Activated CD4-positive, alpha-beta memory T cell treated with anti-CD3 and anti-CD28 coated beads for 36 hours (primary cell): ENCODE data around the gene SP9. TPM values are rescaled to one million over a fixed set of nuclear protein-coding genes. Genes with fewer than 3 reads are reported as not detected.

ENCODE experiments used
- CTCF ChIA-PET: fragments of 350-600 bp; sonication (Branson Sonifier 250); formaldehyde crosslinking; loops from one replicate; lab custom pipeline; 2021; ENCODE audit warnings: antibody characterized with exemption, inconsistent platforms; lab: Charles Lee
- POLR2A ChIA-PET: fragments of 350-600 bp; sonication (Branson Sonifier 250); formaldehyde crosslinking; loops from one replicate; lab custom pipeline; 2021; ENCODE audit warnings: antibody characterized with exemption; lab: Charles Lee
- DNase-seq: peaks from one replicate; pipeline ENCODE4 v3.0.0-alpha.2; 2020
- H3K27ac Mint-ChIP-seq: one replicate; pipeline ENCODE4 v1.8.0; 2021; ENCODE audit warnings: mixed read lengths
- H3K27me3 Mint-ChIP-seq: one replicate; pipeline ENCODE4 v1.8.0; 2021; ENCODE audit warnings: mixed read lengths
- H3K36me3 Mint-ChIP-seq: one replicate; pipeline ENCODE4 v1.8.0; 2021; ENCODE audit warnings: mixed read lengths
- H3K4me1 Mint-ChIP-seq: one replicate; pipeline ENCODE4 v1.8.0; 2021; ENCODE audit warnings: low read depth, mixed read lengths
- H3K4me3 Mint-ChIP-seq: one replicate; pipeline ENCODE4 v1.8.0; 2021; ENCODE audit warnings: mild to moderate bottlenecking, mixed read lengths
- H3K9me3 Mint-ChIP-seq: one replicate; pipeline ENCODE4 v1.8.0; 2021; ENCODE audit warnings: mixed read lengths
- intact Hi-C: fragments of 100-400 bp; cut with micrococcal nuclease; formaldehyde crosslinking; loops from one replicate; pipeline ENCODE4 v1.15.1; 2023
- total RNA-seq, 2 experiments: library from RNA; stranded (reverse); gene quantifications; one replicate each; pipeline ENCODE4 v1.2.3, GENCODE V29; 2021

The SP9 gene
- total RNA-seq: not detected

DNA sequence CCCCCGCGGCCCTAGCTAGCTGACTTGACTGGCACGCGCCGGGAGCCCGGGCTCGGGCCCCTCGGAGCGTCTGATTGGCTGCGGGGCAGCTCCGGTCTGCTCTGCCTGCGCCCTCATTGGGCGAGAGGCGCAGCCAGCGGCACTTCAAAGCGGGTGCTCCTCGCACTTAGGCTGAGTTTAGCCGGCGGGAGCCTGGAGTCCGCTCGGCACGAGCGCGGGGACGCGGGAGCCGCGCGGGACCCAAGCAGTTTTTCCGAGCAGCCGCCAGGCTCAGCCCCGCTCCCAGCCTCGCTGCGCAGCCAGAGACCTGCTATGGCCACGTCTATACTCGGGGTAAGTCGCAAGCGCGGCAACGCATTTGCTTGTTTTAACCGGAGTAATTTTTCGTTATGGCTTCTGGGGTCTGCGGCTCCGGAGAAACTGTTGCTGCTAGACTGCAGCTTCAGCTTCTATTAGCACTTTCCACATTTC lies at the start of gene SP9:
TSS of gene SP9 (plus strand) at position 174 of the 471 bp plus-strand sequence. CDS start at position 313, 139 bp downstream.
- Mint-ChIP-seq H3K27ac (peak within 1 kb of the TSS; percentile 73), H3K36me3 (no peaks in the 10 kb centered on the region), H3K4me3 (peak within 1 kb of the TSS; percentile 46), H3K9me3 (no peaks in the 10 kb centered on the region), H3K4me1 (peaks cover 40% of the 10 kb centered on the region), H3K27me3 (peaks cover 74% of the 10 kb centered on the region)
- intact Hi-C loops: loop anchor here (2.0 to 10.0 kb wide), 2 partner anchors 370 to 1800 kb away; partner anchors contain the start of gene SP3
- POLR2A ChIA-PET: interaction anchor here (1.1 kb wide), 1 partner anchor 555 kb away, joined by 3 read pairs; no protein-coding TSS in a partner anchor
- CTCF ChIA-PET: interaction anchor here (1.0 to 1.6 kb wide), 2 partner anchors 932 to 934 kb away, joined by 4 read pairs; no protein-coding TSS in a partner anchor
- peak; percentile 42 for DNase-seq

DNA sequence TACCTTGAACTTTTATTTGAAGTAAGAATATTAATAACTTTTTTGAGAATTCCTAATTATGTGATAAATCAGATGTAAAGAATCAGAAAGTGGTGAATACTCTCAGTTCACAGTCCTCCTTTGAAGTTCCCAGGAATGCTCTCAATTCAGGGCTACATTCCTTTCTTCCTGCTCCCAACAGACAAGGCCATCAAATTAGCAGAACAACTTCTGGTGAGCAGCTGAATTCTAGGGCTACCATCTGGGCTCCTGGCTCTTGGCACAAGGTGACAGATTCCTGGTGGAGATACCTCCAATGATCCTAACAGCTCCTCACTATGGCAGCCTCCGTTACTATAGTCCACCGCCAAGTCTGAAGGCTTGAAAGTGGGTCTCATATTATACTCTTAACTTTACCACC lies 48.6 kb upstream of the SP9 start:
- CTCF ChIA-PET: no interaction called here
- intact Hi-C loops: no loop called here
- DNase-seq: no peak
- H3K36me3 Mint-ChIP-seq: no peaks in the 10 kb centered on the region
- H3K27me3 Mint-ChIP-seq: peaks cover 29% of the 10 kb centered on the region
- H3K4me3 Mint-ChIP-seq: no peak overlapping the region
- H3K9me3 Mint-ChIP-seq: peaks cover under 1% of the 10 kb centered on the region
- no peaks in the 10 kb centered on the region for H3K4me1 Mint-ChIP-seq
- POLR2A ChIA-PET: no interaction called here
- H3K27ac Mint-ChIP-seq: no peak overlapping the region

DNA sequence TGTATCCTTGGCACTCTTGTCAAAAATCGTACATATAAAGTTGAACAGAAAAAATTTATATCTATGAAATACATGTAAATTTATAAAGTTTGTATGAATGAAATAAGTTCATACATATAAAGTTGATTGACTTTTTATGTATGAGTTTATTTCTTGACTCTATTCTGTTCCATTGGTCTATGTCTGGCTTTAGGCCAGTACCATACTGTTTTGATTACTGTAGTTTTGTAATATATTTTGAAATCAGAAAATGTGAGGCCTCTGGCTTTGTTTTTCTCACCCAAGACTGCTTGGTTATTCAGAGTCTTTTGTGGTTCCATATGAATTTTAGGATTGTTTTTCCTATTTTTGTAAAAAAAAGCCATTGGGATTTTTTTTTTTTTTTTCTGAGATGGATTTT lies 41.8 kb upstream of the SP9 start:
- no peaks in the 10 kb centered on the region for H3K36me3 Mint-ChIP-seq
- H3K4me3 Mint-ChIP-seq: no peak overlapping the region
- no peak overlapping the region for H3K27ac Mint-ChIP-seq
- H3K4me1 Mint-ChIP-seq: no peaks in the 10 kb centered on the region
- intact Hi-C loops: no loop called here
- H3K27me3 Mint-ChIP-seq: peaks cover 5% of the 10 kb centered on the region
- ChIA-PET POLR2A (no interaction called here), CTCF (interaction anchor here (0.7 kb wide), 1 partner anchor 48 kb away, joined by 3 read pairs; no protein-coding TSS in a partner anchor)
- DNase-seq: no peak
- peaks cover 8% of the 10 kb centered on the region for H3K9me3 Mint-ChIP-seq

DNA sequence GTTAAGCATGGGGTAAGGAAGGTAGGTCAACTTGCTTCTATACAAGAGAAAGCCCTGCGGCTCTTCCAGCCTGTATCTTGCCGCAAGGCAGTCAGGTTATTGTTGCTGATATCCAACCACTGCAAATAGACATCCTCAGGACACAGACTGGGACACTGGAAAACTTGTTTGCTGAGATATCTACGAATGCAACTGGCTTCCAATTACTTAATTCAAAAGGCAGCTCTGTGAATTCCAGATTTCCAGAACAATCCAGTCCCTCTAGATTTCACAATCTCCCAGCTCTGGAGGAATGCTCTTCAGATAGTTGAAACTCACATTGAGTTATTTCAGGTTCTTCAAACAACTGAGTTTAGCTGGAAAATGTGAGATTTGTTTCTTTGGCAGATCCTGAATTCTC lies 34.6 kb upstream of the SP9 start:
- ChIA-PET POLR2A (no interaction called here), CTCF (no interaction called here)
- no peaks in the 10 kb centered on the region for H3K36me3 Mint-ChIP-seq
- H3K4me3 Mint-ChIP-seq: no peak overlapping the region
- H3K27me3 Mint-ChIP-seq: peaks cover 2% of the 10 kb centered on the region
- H3K27ac Mint-ChIP-seq: no peak overlapping the region
- intact Hi-C loops: no loop called here
- no peaks in the 10 kb centered on the region for H3K4me1 Mint-ChIP-seq
- no peaks in the 10 kb centered on the region for H3K9me3 Mint-ChIP-seq
- no peak for DNase-seq

DNA sequence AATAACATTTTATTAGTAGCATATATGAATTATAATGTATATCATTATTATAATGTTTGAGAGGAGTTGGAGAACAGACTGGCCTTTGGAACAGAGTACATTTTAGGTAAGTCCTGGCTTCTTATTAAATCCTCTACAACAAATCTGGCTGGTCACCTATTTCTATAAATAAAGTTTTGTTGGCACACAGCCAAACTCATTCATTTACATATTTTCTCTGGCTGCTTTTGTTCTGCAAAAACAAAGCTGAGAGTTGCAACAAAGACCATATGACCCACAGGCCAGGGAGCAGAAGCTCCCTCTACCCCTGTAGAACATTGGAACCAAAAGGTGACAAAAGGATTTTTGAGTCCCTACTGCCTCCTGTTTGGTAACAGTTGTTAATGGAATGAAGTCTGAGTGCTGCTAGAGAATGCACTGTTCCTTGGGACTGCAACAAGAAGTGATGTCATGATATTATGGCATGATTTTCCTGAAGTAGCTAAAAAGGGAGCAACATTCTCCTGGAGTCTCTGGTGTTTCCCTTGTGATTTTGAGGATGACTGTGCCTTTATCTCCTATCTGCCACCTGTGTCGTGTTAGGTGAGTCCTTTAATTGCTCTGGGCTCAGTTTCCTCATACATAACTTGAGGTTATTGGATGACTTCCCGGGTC lies 22.0 kb upstream of the SP9 start:
- intact Hi-C loops: no loop called here
- Mint-ChIP-seq H3K27me3 (peaks cover 33% of the 10 kb centered on the region), H3K4me1 (no peaks in the 10 kb centered on the region), H3K4me3 (no peak overlapping the region), H3K27ac (no peak overlapping the region), H3K36me3 (no peaks in the 10 kb centered on the region), H3K9me3 (no peaks in the 10 kb centered on the region)
- ChIA-PET POLR2A (no interaction called here), CTCF (no interaction called here)
- no peak for DNase-seq

DNA sequence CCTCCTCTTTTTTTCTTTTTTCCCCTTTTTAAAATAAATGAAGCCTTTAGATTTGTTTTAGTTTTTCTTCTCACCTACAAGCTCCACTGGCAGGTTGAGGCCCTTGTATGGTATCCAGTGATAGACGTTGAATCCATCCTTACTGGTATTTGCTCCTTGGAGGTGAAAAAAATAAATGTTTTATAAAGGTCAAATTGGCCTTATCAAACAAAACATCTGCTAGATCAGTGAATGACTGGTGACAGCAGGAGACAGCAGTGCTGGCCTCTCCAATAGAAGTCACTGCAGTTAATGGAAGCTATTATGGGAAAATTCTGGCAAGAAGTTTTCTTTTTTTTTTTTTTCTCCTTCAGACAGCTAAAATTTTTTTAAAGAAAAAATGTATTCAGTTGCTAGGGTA lies 12.6 kb upstream of the SP9 start:
- Mint-ChIP-seq H3K36me3 (no peaks in the 10 kb centered on the region), H3K27me3 (peaks cover 41% of the 10 kb centered on the region), H3K4me1 (peaks cover 9% of the 10 kb centered on the region), H3K9me3 (no peaks in the 10 kb centered on the region), H3K27ac (no peak overlapping the region), H3K4me3 (no peak overlapping the region)
- ChIA-PET POLR2A (no interaction called here), CTCF (no interaction called here)
- no peak for DNase-seq
- intact Hi-C loops: no loop called here

DNA sequence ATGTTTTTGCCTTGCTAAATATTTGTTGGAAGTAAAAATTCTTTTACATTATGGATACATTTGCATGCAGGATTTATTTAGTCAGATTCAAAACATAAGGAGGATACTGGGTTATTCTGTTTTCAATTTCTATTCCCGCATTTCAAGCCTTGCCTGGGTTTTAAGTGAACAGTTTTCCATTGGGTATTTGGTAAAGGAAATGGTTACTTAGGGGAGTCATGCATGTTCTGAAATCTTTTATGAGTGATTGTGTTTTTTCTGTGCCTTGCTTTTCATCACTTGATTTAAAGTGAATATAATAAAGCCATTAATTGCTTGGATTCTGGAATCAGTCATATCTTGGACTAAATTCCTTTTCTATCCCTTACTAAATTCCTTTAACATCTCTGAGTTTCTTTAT lies 12.0 kb upstream of the SP9 start:
- Mint-ChIP-seq H3K4me1 (peaks cover 15% of the 10 kb centered on the region), H3K36me3 (no peaks in the 10 kb centered on the region), H3K4me3 (no peak overlapping the region), H3K27ac (no peak overlapping the region), H3K9me3 (no peaks in the 10 kb centered on the region), H3K27me3 (peaks cover 45% of the 10 kb centered on the region)
- ChIA-PET CTCF (no interaction called here), POLR2A (no interaction called here)
- intact Hi-C loops: no loop called here
- no peak for DNase-seq

DNA sequence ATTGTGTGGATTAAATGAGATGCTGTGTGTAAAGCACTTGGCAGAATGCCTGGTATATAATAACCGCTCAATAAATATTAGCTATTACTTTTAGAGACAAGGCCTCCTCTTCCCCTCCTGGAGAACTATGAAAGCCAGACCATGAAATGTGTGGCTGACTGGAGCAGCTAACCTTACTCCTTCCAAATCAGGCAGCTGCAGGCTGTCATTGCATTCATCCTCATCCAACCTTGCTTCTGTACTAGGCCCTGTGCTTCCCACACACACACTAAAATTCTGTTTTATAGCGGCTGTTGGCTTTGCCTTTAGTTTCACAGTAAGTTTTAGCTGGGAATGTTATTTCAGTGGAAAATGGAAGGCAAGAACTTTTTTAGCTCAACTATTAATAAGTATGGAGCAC lies 10.2 kb upstream of the SP9 start:
- no peak for DNase-seq
- Mint-ChIP-seq H3K27ac (no peak overlapping the region), H3K4me1 (peaks cover 25% of the 10 kb centered on the region), H3K4me3 (no peak overlapping the region), H3K27me3 (peaks cover 61% of the 10 kb centered on the region), H3K9me3 (no peaks in the 10 kb centered on the region), H3K36me3 (no peaks in the 10 kb centered on the region)
- CTCF ChIA-PET: interaction anchor here (0.7 to 3.7 kb wide), 5 partner anchors 12 to 440 kb away, joined by 3 to 13 read pairs (median 3); no protein-coding TSS in a partner anchor
- intact Hi-C loops: no loop called here
- POLR2A ChIA-PET: no interaction called here

DNA sequence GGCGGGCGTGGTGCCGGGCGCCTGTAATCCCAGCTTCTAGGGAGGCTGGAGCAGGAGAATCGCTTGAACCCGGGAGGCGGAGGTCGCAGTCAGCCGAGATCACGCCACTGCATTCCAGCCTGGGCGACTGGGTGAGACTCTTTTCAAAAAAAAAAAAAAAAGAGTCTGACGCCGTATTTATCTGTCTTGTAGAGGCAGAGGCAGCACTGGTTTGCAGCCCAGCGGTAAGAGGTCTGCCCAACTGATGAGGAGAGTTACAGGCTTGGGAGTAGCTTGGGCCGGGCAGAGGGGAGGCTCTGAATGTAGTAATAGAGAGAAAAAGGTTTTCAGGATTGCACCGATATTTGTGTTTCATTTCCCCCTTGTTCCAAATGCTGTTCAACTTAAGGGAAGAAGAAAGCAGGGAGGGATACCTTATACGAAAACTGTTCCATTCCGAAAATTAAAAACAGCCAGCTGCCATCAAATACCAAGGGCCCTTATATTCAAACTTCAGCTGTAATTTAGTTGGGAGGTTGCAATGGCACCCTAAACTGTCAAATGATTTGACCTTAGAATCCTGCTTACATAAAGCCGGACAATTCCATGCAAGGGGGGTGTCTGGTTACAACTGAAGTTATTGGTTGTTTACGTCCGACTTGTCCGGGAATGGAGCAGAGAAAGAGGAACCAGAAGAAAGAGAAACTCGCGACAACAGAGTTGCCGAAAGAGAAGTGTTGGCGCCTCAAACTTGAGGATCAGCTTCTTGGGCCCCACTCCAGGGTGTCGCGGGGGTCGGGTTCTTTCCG lies 9.2 kb upstream of the SP9 start:
- no peak overlapping the region for H3K27ac Mint-ChIP-seq
- no peaks in the 10 kb centered on the region for H3K36me3 Mint-ChIP-seq
- POLR2A ChIA-PET: interaction anchor here (0.6 to 1.6 kb wide), 2 partner anchors 11 to 881 kb away, joined by 3 to 7 read pairs; no protein-coding TSS in a partner anchor
- intact Hi-C loops: no loop called here
- H3K4me1 Mint-ChIP-seq: peaks cover 25% of the 10 kb centered on the region
- no peak for DNase-seq
- CTCF ChIA-PET: interaction anchor here (0.7 to 3.7 kb wide), 7 partner anchors 11 to 441 kb away, joined by 3 to 13 read pairs (median 4); no protein-coding TSS in a partner anchor
- no peaks in the 10 kb centered on the region for H3K9me3 Mint-ChIP-seq
- H3K4me3 Mint-ChIP-seq: peak overlapping the region; percentile 51
- H3K27me3 Mint-ChIP-seq: peaks cover 71% of the 10 kb centered on the region

DNA sequence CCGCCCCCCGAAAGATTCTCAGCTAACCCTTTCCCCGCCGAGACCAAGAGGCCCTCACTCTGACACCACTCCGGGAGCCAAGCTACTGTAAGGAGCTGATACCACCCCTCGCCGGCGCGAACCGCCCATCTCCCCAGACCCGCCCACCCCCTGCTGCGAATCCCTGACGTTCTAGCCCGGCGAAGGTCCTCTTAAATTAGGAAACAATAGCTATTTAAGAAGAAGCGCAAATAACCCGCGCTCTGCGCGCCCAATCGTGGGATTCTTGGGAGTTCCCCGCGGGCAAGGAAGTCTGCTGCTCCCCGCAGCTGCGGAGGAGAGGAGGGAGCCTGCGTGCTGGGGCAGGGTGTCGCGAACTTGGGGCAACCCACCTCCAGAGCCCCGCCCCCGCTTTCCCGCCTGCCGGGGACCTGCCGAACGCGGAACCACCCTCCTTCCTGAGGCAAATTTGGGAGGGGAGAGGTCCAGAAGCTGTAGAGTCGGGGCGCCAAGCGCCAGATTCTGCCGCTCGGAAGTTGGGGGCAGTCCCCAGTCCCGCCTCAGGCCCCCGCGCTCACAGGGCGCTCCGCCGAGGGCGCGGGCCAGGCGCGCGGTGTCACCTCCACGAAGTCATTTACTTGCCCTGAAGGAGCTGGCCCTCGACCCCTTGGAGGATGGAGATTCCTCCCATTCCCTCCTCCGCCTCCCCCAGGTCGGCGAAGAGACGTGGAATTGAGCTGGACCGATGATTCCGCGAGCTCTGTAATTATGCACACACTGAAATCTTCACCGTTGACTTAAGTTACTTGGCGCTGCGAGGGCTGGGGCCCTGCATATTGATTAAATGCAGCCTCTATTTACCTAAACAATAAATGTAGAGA lies 8.4 kb upstream of the SP9 start:
- Mint-ChIP-seq H3K36me3 (no peaks in the 10 kb centered on the region), H3K9me3 (no peaks in the 10 kb centered on the region), H3K27me3 (peaks cover 73% of the 10 kb centered on the region), H3K4me3 (peak overlapping the region; percentile 51), H3K27ac (peak overlapping the region; percentile 10), H3K4me1 (peaks cover 25% of the 10 kb centered on the region)
- intact Hi-C loops: no loop called here
- CTCF ChIA-PET: interaction anchor here (0.7 to 3.7 kb wide), 4 partner anchors 10 to 18 kb away, joined by 3 to 13 read pairs (median 8); no protein-coding TSS in a partner anchor
- peak; percentile 43 for DNase-seq
- POLR2A ChIA-PET: interaction anchor here (1.6 kb wide), 1 partner anchor 10 kb away, joined by 7 read pairs; no protein-coding TSS in a partner anchor

DNA sequence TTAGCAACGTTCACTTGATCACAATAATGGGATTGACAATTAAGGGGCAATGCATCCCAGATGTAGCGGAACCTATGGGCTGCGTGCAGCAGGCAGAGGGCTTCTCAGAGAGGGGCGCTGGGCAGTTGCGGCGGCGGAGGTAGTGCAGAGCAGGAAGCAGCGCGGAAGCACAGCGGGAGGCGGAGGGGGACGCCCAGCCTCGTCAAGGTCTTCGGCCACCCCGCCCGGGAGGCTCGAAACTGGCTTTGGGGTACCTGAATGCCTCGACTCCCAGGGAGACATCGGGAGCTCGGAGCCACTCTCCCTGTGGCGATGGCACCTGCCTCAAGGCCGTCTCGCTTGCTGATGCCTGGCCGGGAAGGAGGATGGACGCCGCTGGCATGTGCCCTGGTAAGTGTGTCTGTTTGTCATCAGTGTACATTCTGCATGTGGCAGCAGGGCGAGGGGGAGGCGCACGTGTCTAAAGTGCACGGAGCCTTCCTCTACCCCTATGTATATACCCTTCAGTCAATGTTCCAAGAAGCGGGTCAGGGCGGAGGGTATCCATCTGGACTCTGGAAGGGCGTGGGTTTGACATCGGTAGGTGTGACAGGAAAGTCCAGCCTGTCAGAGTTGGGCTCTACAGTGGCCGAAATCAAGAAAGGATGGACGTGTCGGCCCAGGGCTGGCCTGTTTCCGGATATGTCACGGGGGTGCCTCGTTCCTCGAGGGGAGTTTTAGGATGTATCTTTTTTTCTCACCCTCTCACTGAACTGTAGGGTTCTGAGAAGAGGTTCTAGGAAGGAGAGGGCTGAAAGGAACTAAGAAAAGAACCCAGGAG lies 7.5 kb upstream of the SP9 start:
- CTCF ChIA-PET: interaction anchor here (1.9 to 3.7 kb wide), 2 partner anchors 9 to 14 kb away, joined by 11 to 13 read pairs; no protein-coding TSS in a partner anchor
- H3K4me3 Mint-ChIP-seq: peak overlapping the region; percentile 51
- POLR2A ChIA-PET: interaction anchor here (1.6 kb wide), 1 partner anchor 9 kb away, joined by 7 read pairs; no protein-coding TSS in a partner anchor
- DNase-seq: no peak
- no peaks in the 10 kb centered on the region for H3K9me3 Mint-ChIP-seq
- H3K36me3 Mint-ChIP-seq: no peaks in the 10 kb centered on the region
- peak overlapping the region; percentile 10 for H3K27ac Mint-ChIP-seq
- H3K27me3 Mint-ChIP-seq: peaks cover 78% of the 10 kb centered on the region
- intact Hi-C loops: no loop called here
- peaks cover 27% of the 10 kb centered on the region for H3K4me1 Mint-ChIP-seq
